ENCODE measurements around the gene GDPD4. TPM values are rescaled to one million over a fixed set of nuclear protein-coding genes. Genes with fewer than 3 reads are reported as not detected.

Gene GDPD4
- total and polyA plus RNA-seq, 2 of the 4 experiments (the other 2 are of a cell fraction), result not detected

DNA sequence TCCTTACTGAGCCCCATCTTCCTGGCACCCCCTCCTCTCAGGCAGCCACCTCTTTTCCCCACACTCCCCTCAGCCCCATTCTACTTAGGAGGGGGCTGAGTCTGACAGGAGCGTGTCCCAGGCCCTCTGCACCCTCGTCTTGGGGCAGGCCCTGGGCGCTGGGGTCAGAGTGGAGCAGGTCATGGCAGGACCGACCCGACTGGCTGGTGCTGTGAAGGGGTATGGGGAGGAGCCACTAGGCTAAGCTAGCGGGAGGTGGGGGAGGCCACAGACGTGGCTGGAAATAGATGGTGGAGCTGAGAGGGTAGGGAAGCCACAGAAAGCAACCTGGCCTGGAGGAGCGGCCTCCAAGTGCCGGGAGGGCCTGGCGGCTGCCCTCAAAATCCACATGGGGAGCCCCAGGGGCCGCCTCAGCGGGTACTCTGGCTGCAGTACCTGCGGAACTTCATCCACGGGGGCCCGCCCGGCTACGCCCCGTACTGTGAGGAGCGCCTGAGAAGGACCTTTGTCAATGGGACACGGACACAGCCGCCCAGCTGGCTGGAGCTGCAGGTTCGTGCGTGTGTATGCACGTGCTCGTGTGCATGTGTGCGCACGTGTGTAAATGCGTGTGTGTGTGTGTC, 111.8 kb downstream of the GDPD4 start:
- Histone ChIP-seq H3K9me3 (ENCODE audit: control insufficient read depth, insufficient read depth, low read length) (no peaks in the 10 kb centered on the region), H3K4me3 (ENCODE audit: insufficient read depth, low read depth, low read length) (no peak overlapping the region), H3K23ac (ENCODE audit: low read depth, low read length) (no peak overlapping the region), H2BK5ac (ENCODE audit: low read depth, low read length, poor library complexity, severe bottlenecking) (no peak overlapping the region), H2BK20ac (ENCODE audit: low read depth, low read length) (no peak overlapping the region), H3K27me3 (ENCODE audit: control insufficient read depth, insufficient read depth, low read length) (peaks cover 9% of the 10 kb centered on the region), H3K18ac (ENCODE audit: low read depth, low read length) (no peak overlapping the region), H3K4me2 (ENCODE audit: low read depth, low read length) (no peak overlapping the region), H2BK15ac (ENCODE audit: low read depth, low read length) (no peak overlapping the region), H3K56ac (ENCODE audit: extremely low read depth, insufficient read depth, low read length) (no peak overlapping the region), H3K36me3 (ENCODE audit: control insufficient read depth, insufficient read depth, low read length) (no peaks in the 10 kb centered on the region), H4K91ac (ENCODE audit: insufficient read depth, low read depth, low read length) (no peak overlapping the region), H3K4me1 (ENCODE audit: control insufficient read depth, insufficient read depth, low read length) (no peaks in the 10 kb centered on the region), H3K9ac (ENCODE audit: low read depth, low read length) (no peak overlapping the region), H3K4ac (ENCODE audit: low read depth, low read length) (no peak overlapping the region), H4K8ac (ENCODE audit: low read depth in 2 of 2, low read length in 2 of 2) (no peak overlapping the region), H3K27ac (ENCODE audit: insufficient read depth, low read length) (no peak overlapping the region), H4K20me1 (ENCODE audit: insufficient read depth, low read length) (peaks cover 3% of the 10 kb centered on the region; the same call in 1 of the 2 replicates), H2BK120ac (ENCODE audit: low read depth, low read length) (no peak overlapping the region), H2AFZ (replicated peaks; ENCODE audit: low read length, poor library complexity) (no peak overlapping the region), H3K14ac (replicated peaks; ENCODE audit: low read depth, low read length) (no peak overlapping the region), H2AK9ac (replicated peaks; ENCODE audit: low read depth, low read length, poor library complexity) (no peak overlapping the region), H3K9me1 (ENCODE audit: insufficient read depth, low read length) (0 out of 2 replicates have a peak, but pooled peaks cover 2% of the 10 kb centered on the region), H4K5ac (ENCODE audit: low read depth, low read length) (no peak overlapping the region), H3K79me1 (ENCODE audit: low read depth in 1 of 2, low read length in 2 of 2) (no peaks in the 10 kb centered on the region), H2AK5ac (ENCODE audit: low read depth, low read length) (no peak overlapping the region)
- TF ChIP-seq CTCF (conservative IDR thresholded peaks at IDR 0.05; ENCODE audit: low read depth, low read length) (no peak), RFX5 (IDR thresholded peaks at IDR 0.05; ENCODE audit: low read depth, low read length) (no peak), RAD21 (IDR thresholded peaks at IDR 0.05; ENCODE audit: low read length) (no peak), POLR2A (IDR thresholded peaks at IDR 0.05; ENCODE audit: low read depth, low read length) (no peak), CEBPB (IDR thresholded peaks at IDR 0.05; ENCODE audit: low read depth, low read length) (no peak), BHLHE40 (IDR thresholded peaks at IDR 0.05; ENCODE audit: low read depth, low read length) (no peak), MAZ (IDR thresholded peaks at IDR 0.05; ENCODE audit: borderline replicate concordance, low read depth, low read length) (no peak), SMC3 (IDR thresholded peaks at IDR 0.05; ENCODE audit: low read depth, low read length) (no peak), MAFK (IDR thresholded peaks at IDR 0.05; ENCODE audit: low read depth, low read length) (no peak)
- TF ChIP-seq, protein P1, sequence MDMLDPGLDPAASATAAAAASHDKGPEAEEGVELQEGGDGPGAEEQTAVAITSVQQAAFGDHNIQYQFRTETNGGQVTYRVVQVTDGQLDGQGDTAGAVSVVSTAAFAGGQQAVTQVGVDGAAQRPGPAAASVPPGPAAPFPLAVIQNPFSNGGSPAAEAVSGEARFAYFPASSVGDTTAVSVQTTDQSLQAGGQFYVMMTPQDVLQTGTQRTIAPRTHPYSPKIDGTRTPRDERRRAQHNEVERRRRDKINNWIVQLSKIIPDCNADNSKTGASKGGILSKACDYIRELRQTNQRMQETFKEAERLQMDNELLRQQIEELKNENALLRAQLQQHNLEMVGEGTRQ (IDR thresholded peaks at IDR 0.05; ENCODE audit: low read depth, low read length), result no peak
- in situ Hi-C loops (cut with MboI; ENCODE audit: low sequenced_read_pairs) (loop anchor here (5.0 to 10.0 kb wide), 2 partner anchors 65 to 142 kb away; partner anchors contain the start of gene MYO7A), intact Hi-C loops (cut with micrococcal nuclease) (loop anchor here (10.0 kb wide), 1 partner anchor 265 kb away; no protein-coding TSS in a partner anchor), dilution Hi-C loops (cut with HindIII; ENCODE audit: low sequenced_read_pairs, unreplicated experiment) (no loop called here)
- no peak for DNase-seq
- ChIA-PET POLR2A (ENCODE audit: unreplicated experiment) (interaction anchor here (0.6 kb wide), 1 partner anchor 229 kb away, joined by 3 read pairs; no protein-coding TSS in a partner anchor), CTCF (interaction anchor here (2.5 kb wide), 1 partner anchor 62 kb away, joined by 21 read pairs; the partner anchor contains the start of gene MYO7A)
- no TSS peak for BruUV-seq (replicated peaks)
- ATAC-seq (ENCODE audit: low read depth), result no peak
- 90% methylated on average over 17 of the region's 28 CpGs; no CpG with 5 or more reads in 1 of the 2 experiments for WGBS, 2 experiments (ENCODE audit: extremely low coverage in 2 of 2, insufficient read length in 1 of 2)
